NCI-H1417 treated with DMSO at 0.1 percent for 48 hours (cell line): ENCODE measurements around the gene IQGAP2.

Experiments used
- DNase-seq: peaks from one replicate; lab custom pipeline; 2025; lab: John Stamatoyannopoulos, UW

IQGAP2 gene

GRCh38 chr5:76690704-76691466, 287.8 kb downstream of the IQGAP2 start:
- DNase-seq, result no peak

DNA sequence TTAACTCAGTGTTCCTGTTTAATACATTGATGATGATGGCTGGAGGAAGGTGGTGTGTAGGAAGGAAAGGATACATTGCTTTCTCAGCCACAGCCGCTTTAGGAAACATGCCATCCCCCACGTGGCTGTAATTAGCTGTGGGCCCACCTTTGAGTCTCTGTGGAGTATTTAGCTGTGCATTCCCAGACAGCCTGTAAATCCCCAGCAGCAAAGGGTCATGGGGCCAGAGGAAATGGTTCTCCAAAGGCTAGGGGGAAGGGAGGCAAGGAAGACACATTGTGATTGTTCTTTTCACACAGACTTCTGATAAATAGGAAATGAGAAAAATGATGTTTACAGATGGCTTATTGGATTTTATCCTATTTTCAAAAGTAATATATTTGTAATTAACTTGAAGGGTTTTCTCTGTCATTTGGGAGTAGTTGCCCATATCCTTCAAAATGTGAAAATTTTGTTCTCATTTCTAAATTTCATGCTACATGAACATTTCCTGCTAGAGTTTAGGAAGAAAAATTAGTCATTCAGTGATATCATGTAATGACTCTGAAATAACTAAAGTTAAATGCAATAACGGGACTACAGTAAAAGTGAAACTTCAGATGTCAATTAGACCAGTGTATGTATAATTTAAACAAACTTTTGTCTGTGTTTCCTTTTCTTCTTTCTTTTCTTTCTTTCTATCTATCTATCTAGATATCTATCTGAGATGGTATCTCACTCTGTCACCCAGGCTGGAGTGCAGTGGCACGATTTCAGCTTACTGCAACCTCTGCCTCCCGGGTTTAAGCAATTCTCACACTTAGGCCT, 288.6 kb downstream of the IQGAP2 start:
- DNase-seq, result no peak

DNA sequence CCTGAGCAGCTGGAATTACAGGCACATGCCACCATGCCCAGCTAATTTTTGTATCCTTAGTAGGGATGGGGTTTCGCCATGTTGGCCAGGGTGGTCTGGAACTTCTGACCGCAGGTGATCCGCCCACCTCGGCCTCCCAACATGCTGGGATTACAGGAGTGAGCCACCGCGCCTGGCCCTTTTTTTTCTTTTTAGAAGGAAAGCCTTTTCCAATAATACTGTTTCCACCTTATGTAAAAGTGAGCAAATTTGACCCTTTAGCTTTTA, 289.1 kb downstream of the IQGAP2 start:
- DNase-seq, result no peak

DNA sequence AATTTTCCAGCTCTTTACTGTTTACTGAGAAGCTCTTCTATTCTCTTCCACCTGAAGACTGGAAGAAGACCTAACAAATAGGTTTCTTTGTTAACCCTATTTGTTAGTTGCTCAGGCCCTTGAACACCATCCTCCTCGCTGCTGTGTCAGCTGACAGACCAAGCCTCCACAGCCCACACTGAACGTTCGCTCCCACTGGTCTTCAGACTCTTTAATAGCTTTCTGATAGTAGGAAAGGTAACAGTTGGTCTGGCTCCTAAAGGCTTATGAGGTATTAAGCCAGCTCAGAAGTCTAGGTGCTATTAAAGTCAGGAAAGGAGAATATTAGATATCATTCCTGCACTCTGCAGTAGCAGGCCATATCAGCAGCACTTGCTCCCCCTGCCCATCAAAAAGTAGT, 289.6 kb downstream of the IQGAP2 start:
- no peak for DNase-seq

DNA sequence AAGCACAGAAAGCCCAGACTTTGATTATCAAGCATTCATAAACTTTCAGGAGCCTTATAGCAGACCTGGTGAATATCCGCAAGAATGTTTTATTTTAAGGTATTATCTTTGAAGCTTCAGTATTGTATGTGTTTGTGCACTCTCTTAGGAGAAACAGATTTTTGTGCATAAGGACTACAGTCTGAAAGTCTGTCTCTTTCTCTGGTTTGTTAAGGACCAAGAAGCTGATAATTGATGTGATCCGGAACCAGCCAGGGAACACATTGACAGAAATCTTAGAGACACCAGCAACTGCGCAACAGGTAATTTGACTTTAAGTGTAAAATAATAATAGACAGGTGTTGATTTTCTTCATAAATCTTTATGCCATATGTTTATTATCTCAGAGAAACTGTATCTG, 290.1 kb downstream of the IQGAP2 start:
- no peak for DNase-seq

DNA sequence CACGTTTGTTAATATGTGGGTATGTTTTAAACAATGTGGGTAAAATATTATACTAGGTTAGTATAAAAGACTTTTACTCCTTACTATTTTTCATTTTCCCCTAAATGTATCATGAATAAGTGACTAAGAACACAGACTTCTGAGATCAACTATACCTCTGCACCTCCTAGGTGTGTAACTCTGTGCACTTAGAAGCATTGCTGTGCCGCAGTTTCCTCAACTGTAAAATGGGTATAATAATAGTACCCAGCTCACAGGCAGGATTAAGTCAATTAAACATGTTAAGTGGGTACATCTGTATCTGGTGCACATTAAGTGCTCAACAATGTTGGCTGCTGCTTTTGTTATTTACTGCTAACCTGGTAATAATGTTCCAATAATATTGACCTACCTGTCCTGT, 291.2 kb downstream of the IQGAP2 start:
- no peak for DNase-seq

DNA sequence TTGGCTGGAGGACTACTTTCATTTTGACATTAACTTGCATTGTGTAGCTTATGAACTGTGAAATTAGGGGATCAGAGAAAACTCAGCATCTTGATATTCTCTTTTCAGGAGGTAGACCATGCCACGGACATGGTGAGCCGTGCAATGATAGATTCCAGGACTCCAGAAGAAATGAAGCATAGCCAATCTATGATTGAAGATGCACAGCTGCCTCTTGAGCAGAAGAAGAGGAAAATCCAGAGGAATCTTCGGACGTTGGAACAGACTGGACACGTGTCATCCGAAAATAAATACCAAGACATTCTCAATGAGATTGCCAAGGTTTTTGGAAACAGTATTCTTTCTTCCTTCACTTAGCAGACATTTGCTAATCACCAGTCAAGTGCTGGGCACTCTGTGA, 292.3 kb downstream of the IQGAP2 start:
- DNase-seq, result no peak

GRCh38 chr5:76696251-76696650, 293.2 kb downstream of the IQGAP2 start:
- DNase-seq, result no peak

DNA sequence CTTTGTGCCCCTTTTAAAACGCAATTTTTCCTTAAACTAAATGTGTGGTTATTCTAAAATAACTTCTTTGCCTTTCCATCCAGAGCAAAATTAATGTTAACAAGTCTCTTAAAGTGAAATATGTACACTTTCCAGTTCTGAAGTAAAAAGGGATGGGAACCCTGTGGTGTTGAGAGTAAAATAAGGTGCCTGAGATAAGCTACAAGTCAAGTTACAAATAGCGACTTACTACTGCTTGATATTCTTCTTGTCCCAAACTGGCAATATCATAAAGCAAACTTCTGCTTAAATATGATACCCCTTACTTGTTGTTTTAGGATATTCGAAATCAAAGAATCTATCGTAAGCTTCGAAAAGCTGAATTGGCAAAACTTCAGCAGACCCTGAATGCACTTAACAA, 294.6 kb downstream of the IQGAP2 start:
- no peak for DNase-seq

GRCh38 chr5:76700571-76700970, 297.5 kb downstream of the IQGAP2 start:
- no peak for DNase-seq

- no peak for DNase-seq
Measured at GRCh38 chr5:76701298-76701697, 298.2 kb downstream of the IQGAP2 start.

DNA sequence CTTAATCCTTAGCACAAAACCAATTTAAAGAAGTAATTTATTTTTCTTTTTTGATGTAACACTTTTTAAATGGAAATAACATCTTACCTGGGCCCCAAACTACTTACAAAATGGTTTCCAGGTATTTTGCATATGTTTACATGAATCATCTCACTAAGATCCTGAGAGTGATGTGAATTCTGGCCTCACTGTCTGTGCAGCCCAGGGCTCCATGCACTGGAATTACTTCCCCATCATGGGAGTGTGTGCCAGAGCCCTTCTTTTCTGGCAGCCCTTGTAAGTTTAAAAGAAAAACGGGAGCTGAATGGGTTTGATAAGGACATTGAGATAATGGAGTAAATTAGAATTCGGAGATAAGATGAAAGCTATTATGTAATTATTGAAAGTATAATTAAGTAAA, 300.6 kb downstream of the IQGAP2 start:
- DNase-seq, result no peak

GRCh38 chr5:76704131-76704663, 301.1 kb downstream of the IQGAP2 start:
- DNase-seq, result no peak

DNA sequence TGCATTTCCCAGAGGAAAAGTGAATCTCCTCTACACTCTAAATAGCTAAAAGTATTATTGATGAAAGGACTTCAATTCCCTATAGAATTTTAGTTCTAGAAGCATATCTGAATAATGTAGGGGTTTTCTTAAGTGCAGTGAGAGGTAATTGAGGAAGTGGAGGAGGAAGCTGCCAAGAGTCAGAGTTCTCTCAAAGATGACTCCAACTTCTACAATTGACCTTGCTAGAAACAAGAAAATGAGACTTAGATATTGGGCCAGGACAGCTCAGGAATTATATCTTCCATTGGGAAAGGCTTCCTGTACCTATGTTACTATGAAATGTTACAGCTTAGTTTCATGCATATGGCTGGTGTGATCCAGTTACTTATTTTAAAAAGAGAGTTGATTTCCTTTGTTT, 302.5 kb downstream of the IQGAP2 start:
- no peak for DNase-seq

DNA sequence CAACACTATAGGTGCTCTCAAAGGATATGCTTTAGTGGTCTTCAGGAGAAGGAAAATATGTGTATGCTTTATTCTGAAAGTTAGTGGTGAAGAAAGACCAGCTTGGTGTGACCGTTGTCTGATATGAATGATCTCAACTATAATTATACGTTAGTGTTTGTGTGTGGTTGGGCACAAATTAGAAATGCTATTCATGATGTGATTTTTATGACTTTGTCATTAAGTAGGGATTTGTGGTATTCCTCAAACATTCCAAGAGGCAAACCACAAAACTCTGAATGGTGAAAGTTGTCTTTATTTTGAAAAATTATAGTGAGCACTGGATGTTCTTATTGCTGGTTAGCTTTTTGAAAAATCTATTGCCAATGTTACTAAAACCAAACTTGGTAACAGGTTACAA, 306.7 kb downstream of the IQGAP2 start:
- no peak for DNase-seq

DNA sequence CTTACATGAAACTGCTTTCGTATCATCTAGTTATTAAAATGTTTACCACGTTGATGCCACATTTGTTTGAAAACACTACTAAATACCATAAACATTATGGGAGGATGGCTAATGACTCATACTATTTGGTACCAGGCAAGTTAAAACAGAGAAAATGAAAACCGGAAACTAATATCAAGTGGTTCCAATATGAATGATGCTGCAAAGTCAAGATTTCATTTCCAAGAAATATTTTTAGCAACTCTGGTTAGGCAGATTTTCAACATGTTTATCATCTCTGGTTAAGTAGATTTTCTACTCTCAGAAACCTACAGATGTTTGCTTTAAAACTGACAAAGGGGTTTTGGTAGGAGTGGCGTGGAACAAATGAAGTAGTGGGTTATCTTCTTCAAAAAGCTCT, 307.9 kb downstream of the IQGAP2 start:
- DNase-seq, result no peak

DNA sequence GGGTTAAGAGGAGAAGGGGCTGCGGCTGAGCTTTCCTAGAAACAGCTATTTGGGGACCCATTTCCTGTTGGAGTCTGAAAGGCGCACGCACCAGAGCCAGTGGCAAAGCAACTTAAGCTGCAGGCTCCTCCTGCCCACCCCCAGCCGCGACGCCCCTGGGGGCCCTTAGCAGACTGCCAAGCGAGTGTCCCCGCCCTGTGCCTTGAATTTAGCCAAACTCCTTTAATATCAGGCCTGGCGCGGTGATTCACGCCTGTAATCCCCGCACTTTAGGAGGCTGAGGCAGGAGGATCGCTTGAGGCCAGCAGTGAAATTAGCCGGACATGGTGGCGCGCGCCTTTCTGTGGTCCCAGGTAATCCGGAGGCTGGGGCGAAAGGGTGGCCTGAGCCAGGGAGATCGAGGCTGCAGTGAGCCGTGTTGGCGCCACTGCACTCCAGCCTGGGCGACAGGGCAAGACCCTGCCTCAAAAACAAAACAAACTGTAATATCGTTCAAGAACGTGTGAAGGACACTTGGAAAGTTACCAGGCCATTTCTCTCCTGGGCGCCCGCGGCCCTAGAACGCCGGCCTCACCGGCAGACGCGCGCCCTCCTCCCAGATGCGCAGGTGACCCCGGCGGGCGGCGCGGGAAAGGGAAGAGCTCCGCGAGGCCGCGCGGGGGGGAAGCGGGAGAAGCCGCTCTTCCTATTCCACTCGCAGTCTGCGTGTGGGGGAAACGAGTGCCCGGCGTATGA, 311.8 kb downstream of the IQGAP2 start:
- DNase-seq, result no peak

- no peak for DNase-seq
Measured at GRCh38 chr5:76715486-76715735, 312.3 kb downstream of the IQGAP2 start.

- no peak for DNase-seq
Measured at GRCh38 chr5:76715736-76716455, 312.8 kb downstream of the IQGAP2 start, which contains the start of gene F2R. Gene F2R (plus strand): TSS chr5:76716126. CDS start chr5:76716308, 182 bp downstream.

GRCh38 chr5:76716456-76717157, 313.5 kb downstream of the IQGAP2 start:
- DNase-seq, result no peak

DNA sequence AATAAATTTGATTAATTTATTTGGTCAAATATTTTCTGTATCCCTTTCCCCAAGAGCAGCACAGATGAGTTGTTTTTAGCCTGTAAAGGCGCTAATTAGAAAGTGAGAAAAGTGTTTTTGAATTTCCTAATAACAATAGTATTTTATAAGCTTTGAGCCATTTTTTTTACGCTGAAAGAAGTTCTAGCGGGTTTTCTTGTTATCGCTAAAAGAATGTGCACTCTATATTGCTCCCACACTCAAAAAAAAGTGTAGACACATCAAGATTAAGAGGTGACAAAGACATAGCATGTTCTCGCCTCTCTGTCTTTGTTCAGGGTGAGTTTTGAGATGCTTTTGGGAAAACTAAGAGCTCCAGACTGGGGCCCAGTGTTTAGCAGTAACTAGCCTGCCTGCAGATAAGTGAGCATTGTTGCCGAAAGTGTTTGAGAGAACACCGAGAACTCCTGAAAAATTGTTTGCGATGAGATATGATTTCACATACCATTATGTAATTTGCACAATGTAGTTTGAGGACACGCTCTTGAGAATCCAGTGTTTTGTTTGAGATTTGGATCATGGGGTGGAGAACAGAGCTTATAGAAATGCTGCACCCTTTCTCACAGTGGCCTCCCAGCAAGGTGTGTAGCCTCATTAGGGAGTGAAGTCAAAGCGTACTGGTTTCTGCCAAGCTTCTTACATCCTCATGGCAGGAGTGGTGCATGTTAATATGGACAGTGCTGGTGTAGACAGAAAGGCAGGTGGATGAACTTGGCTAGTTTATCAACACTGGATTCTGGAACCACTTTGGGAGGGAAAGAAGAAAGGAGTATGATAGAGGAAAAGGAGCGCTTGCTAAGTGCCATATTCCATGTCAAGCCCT, 314.4 kb downstream of the IQGAP2 start:
- DNase-seq, result no peak
